H9 (cell line): ENCODE measurements around the gene LRPAP1. TPM values are rescaled to one million over a fixed set of nuclear protein-coding genes. Genes with fewer than 3 reads are reported as not detected.

ENCODE experiments used
- DNase-seq: peaks from one replicate; pipeline ENCODE4 v3.0.0-alpha.2; 2017
- H2AFZ ChIP-seq: one replicate; pipeline ENCODE4 v1.6.1; 2013; ENCODE audit warnings: mild to moderate bottlenecking, low read length, control low read depth, moderate library complexity
- H2AK5ac ChIP-seq: 2 replicates; pipeline ENCODE4 v1.6.1; 2013; ENCODE audit warnings: low read length, control low read depth, mixed read lengths; ENCODE audit not compliant: insufficient read length
- H2BK120ac ChIP-seq: one replicate; pipeline ENCODE4 v1.6.1; 2013; ENCODE audit warnings: low read depth, mild to moderate bottlenecking, low read length, control low read depth, inconsistent platforms; ENCODE audit not compliant: poor library complexity, severe bottlenecking
- H2BK12ac ChIP-seq: 2 replicates; pipeline ENCODE4 v1.6.1; 2013; ENCODE audit warnings: low read length, control low read depth, mixed read lengths, low read depth; ENCODE audit not compliant: insufficient read length
- H2BK15ac ChIP-seq: 2 replicates; pipeline ENCODE4 v1.6.1; 2013; ENCODE audit warnings: low read depth, low read length, control low read depth
- H2BK20ac ChIP-seq: one replicate; pipeline ENCODE4 v1.6.1; 2013; ENCODE audit warnings: low read depth, mild to moderate bottlenecking, low read length, control low read depth, inconsistent platforms; ENCODE audit not compliant: poor library complexity, severe bottlenecking
- H2BK5ac ChIP-seq: 2 replicates; pipeline ENCODE4 v1.6.1; 2013; ENCODE audit warnings: low read length, control low read depth, mixed read lengths; ENCODE audit not compliant: insufficient read length
- H3K14ac ChIP-seq: 2 replicates; pipeline ENCODE4 v1.6.1; 2013; ENCODE audit warnings: low read length, control low read depth; ENCODE audit not compliant: insufficient read depth
- H3K18ac ChIP-seq: 2 replicates; pipeline ENCODE4 v1.6.1; 2013; ENCODE audit warnings: low read depth, mild to moderate bottlenecking, mixed read lengths, low read length, control low read depth; ENCODE audit not compliant: insufficient read length
- H3K23ac ChIP-seq: 2 replicates; pipeline ENCODE4 v1.6.1; 2013; ENCODE audit warnings: low read length, control low read depth, mixed read lengths, low read depth; ENCODE audit not compliant: insufficient read length
- H3K23me2 ChIP-seq: 2 replicates; pipeline ENCODE4 v1.6.1; 2013; ENCODE audit warnings: low read depth, mild to moderate bottlenecking, mixed read lengths, low read length, control low read depth; ENCODE audit not compliant: insufficient read length, poor library complexity, severe bottlenecking
- H3K27ac ChIP-seq: 2 replicates; pipeline ENCODE4 v1.5.1; 2013; ENCODE audit warnings: low read length, control low read depth, mixed read lengths, low read depth; ENCODE audit not compliant: insufficient read length
- H3K27me3 ChIP-seq: 2 replicates; pipeline ENCODE4 v1.6.1; 2013; ENCODE audit warnings: low read length, control low read depth, inconsistent platforms; ENCODE audit not compliant: insufficient read depth
- H3K4ac ChIP-seq: 2 replicates; pipeline ENCODE4 v1.6.1; 2013; ENCODE audit warnings: low read depth, mild to moderate bottlenecking, control low read depth, inconsistent platforms, low read length, moderate library complexity
- H3K4me1 ChIP-seq: 2 replicates; pipeline ENCODE4 v1.6.1; 2013; ENCODE audit warnings: low read length, control low read depth, inconsistent platforms; ENCODE audit not compliant: insufficient read depth
- H3K4me2 ChIP-seq: 2 replicates; pipeline ENCODE4 v1.6.1; 2013; ENCODE audit warnings: low read length, control low read depth, mixed read lengths; ENCODE audit not compliant: insufficient read length, insufficient read depth
- H3K56ac ChIP-seq: 2 replicates; pipeline ENCODE4 v1.6.1; 2013; ENCODE audit warnings: low read depth, mild to moderate bottlenecking, mixed read lengths, low read length, control low read depth; ENCODE audit not compliant: insufficient read length
- H3K79me1 ChIP-seq: 2 replicates; pipeline ENCODE4 v1.6.1; 2013; ENCODE audit warnings: low read depth, mild to moderate bottlenecking, moderate library complexity, low read length, control low read depth, inconsistent platforms; ENCODE audit not compliant: insufficient read depth, poor library complexity, severe bottlenecking
- H3K79me2 ChIP-seq: 2 replicates; pipeline ENCODE4 v1.6.1; 2013; ENCODE audit warnings: low read length, control low read depth, inconsistent platforms; ENCODE audit not compliant: insufficient read depth
- H3K9ac ChIP-seq: 2 replicates; pipeline ENCODE4 v1.6.1; 2013; ENCODE audit warnings: low read length, control low read depth, mixed read lengths; ENCODE audit not compliant: insufficient read length; ENCODE audit errors: extremely low read depth
- H3K9me3 ChIP-seq: one replicate; pipeline ENCODE4 v1.6.1; 2013; ENCODE audit warnings: low read depth, low read length, inconsistent platforms; ENCODE audit not compliant: control insufficient read depth
- H3T11ph ChIP-seq: one replicate; pipeline ENCODE4 v1.6.1; 2013; ENCODE audit warnings: mild to moderate bottlenecking, low read length, control low read depth, inconsistent platforms
- H4K20me1 ChIP-seq: one replicate; pipeline ENCODE4 v1.6.1; 2013; ENCODE audit not compliant: control insufficient read depth, insufficient read length, insufficient read depth
- H4K5ac ChIP-seq: 2 replicates; pipeline ENCODE4 v1.6.1; 2013; ENCODE audit warnings: low read depth, mild to moderate bottlenecking, mixed read lengths, low read length, control low read depth; ENCODE audit not compliant: insufficient read length
- H4K8ac ChIP-seq: replicated peaks from 2 replicates; pipeline ENCODE4 v1.6.1; 2013; ENCODE audit warnings: low read length, control low read depth, mixed read lengths, low read depth; ENCODE audit not compliant: insufficient read length
- H4K91ac ChIP-seq: 2 replicates; pipeline ENCODE4 v1.6.1; 2013; ENCODE audit warnings: low read depth, mild to moderate bottlenecking, moderate library complexity, mixed read lengths, low read length, control low read depth; ENCODE audit not compliant: insufficient read length
- H3K27ac Mint-ChIP-seq, 3 experiments: 2 replicates in 2 of 3; 3 replicates in 1 of 3; pipeline ENCODE4 v1.8.0; 2020 to 2021; ENCODE audit warnings: mixed read lengths in 3 of 3, mild to moderate bottlenecking in 1 of 3, moderate library complexity in 1 of 3
- H3K27me3 Mint-ChIP-seq: 2 replicates; pipeline ENCODE4 v1.8.0; 2021; ENCODE audit warnings: low read depth, mild to moderate bottlenecking, moderate library complexity, mixed read lengths
- H3K36me3 Mint-ChIP-seq, 3 experiments: 2 replicates in 2 of 3; 3 replicates in 1 of 3; pipeline ENCODE4 v1.8.0; 2020 to 2021; ENCODE audit warnings: low read depth in 3 of 3, mixed read lengths in 3 of 3; ENCODE audit not compliant: insufficient read depth in 1 of 3
- H3K4me1 Mint-ChIP-seq, 2 experiments: 2 replicates each; pipeline ENCODE4 v1.8.0; 2020; ENCODE audit warnings: mixed read lengths in 2 of 2
- H3K4me3 Mint-ChIP-seq, 2 experiments: 2 replicates in 1 of 2; 3 replicates in 1 of 2; pipeline ENCODE4 v1.8.0; 2020 to 2021; ENCODE audit warnings: mild to moderate bottlenecking in 2 of 2, mixed read lengths in 2 of 2, moderate library complexity in 1 of 2
- H3K9me3 Mint-ChIP-seq, 2 experiments: 2 replicates in 1 of 2; 3 replicates in 1 of 2; pipeline ENCODE4 v1.8.0; 2020; ENCODE audit warnings: mild to moderate bottlenecking in 2 of 2, mixed read lengths in 2 of 2, moderate library complexity in 1 of 2
- CTCF ChIP-seq: fragments of 200-600 bp; sonication (generic); conservative IDR thresholded peaks from 3 replicates; pipeline ENCODE4 v1.8.0; 2021; ENCODE audit warnings: antibody characterized with exemption, mild to moderate bottlenecking
- WGBS: extraction: QIAGEN DNeasy Blood & Tissue Kit; methylation state at CpG from one replicate; pipeline ENCODE4 v1.1.7; 2013; ENCODE audit warnings: missing lambda C conversion rate, low lambda C conversion rate, mixed read lengths; ENCODE audit not compliant: insufficient read length; ENCODE audit errors: extremely low coverage; 5-methylcytosine and 5-hydroxymethylcytosine counted together
- total RNA-seq: library from RNA; stranded (reverse); gene quantifications from 2 replicates; pipeline ENCODE4 v1.2.1, GENCODE V29; 2021

The LRPAP1 gene
- total RNA-seq, 1 experiment from 2014 or later: 85.9 TPM

GRCh38 chr4:3522326-3522640 lies 9.9 kb downstream of the LRPAP1 start:
- H2AFZ ChIP-seq: no peak overlapping the region
- no peaks in the 10 kb centered on the region for H3K9me3 ChIP-seq
- no peak overlapping the region for H3K4ac ChIP-seq
- H3K9ac ChIP-seq: no peak overlapping the region
- no peak overlapping the region for H2AK5ac ChIP-seq
- H3K4me2 ChIP-seq: no peak overlapping the region
- H3K79me2 ChIP-seq: no peaks in the 10 kb centered on the region
- no peak overlapping the region for H3K14ac ChIP-seq
- H3K27me3 Mint-ChIP-seq: no peaks in the 10 kb centered on the region; the same call in 1 of the 2 replicates
- no peaks in the 10 kb centered on the region for H3K23me2 ChIP-seq
- no peak overlapping the region for H2BK15ac ChIP-seq
- no peak overlapping the region for H3K23ac ChIP-seq
- no peak overlapping the region for H3K4me3 Mint-ChIP-seq
- H3K4me1 Mint-ChIP-seq: peaks cover 0 to 7% of the 10 kb centered on the region in 2 experiments; a peak in 2 of 4 replicates
- no peak overlapping the region for H2BK12ac ChIP-seq
- H3T11ph ChIP-seq: no peak overlapping the region
- no peak overlapping the region for H4K8ac ChIP-seq
- H3K36me3 Mint-ChIP-seq: peaks cover 25 to 56% (median 55%) of the 10 kb centered on the region in 3 experiments
- no peak overlapping the region for H3K18ac ChIP-seq
- H4K5ac ChIP-seq: no peak overlapping the region
- no peak overlapping the region for H3K27ac Mint-ChIP-seq
- no peaks in the 10 kb centered on the region for H3K27me3 ChIP-seq
- no peak overlapping the region for H2BK120ac ChIP-seq
- no peak overlapping the region for H2BK20ac ChIP-seq
- H4K91ac ChIP-seq: no peak overlapping the region
- H3K56ac ChIP-seq: no peak overlapping the region
- H3K27ac ChIP-seq: no peak overlapping the region
- H2BK5ac ChIP-seq: no peak overlapping the region
- no peaks in the 10 kb centered on the region for H3K4me1 ChIP-seq
- DNase-seq: no peak
- no peaks in the 10 kb centered on the region for H3K9me3 Mint-ChIP-seq
- no CpG with 5 or more reads among the region's 15 CpGs for WGBS
- H4K20me1 ChIP-seq: no peaks in the 10 kb centered on the region
- no peak for TF ChIP-seq CTCF
- no peaks in the 10 kb centered on the region for H3K79me1 ChIP-seq
